ENCODE measurements around the gene ADAT2.
A peak's percentile ranks its signal among the peaks of the same experiment; 100 is the strongest.

The ADAT2 gene

GRCh38 chr6:143397227-143398222, 53.0 kb downstream of the ADAT2 start:
- Histone ChIP-seq H3K9ac (ENCODE audit: insufficient read length, low read depth) (no peak overlapping the region), H3K36me3 (ENCODE audit: insufficient read depth, insufficient read length, low read length) (no peaks in the 10 kb centered on the region), H3K4me1 (ENCODE audit: insufficient read depth, insufficient read length) (no peaks in the 10 kb centered on the region), H3K4me3 (ENCODE audit: insufficient read length, low read depth) (no peak overlapping the region), H3K27me3 (ENCODE audit: insufficient read depth, insufficient read length) (no peaks in the 10 kb centered on the region), H3K9me3 (ENCODE audit: insufficient read depth, low read length) (no peaks in the 10 kb centered on the region)
- peak; percentile 20 for DNase-seq (ENCODE audit: low read depth, low spot score)
- no peak for TF ChIP-seq SUZ12 (IDR thresholded peaks at IDR 0.05; ENCODE audit: extremely low read depth, insufficient read depth, insufficient read length)
- TF ChIP-seq YY1 (IDR thresholded peaks at IDR 0.05; ENCODE audit: insufficient read depth, insufficient read length) = no peak
- TF ChIP-seq ZNF274 (IDR thresholded peaks at IDR 0.05; ENCODE audit: low read depth, low read length) = no peak

- Histone ChIP-seq H3K4me1 (ENCODE audit: insufficient read depth, insufficient read length) (no peaks in the 10 kb centered on the region), H3K9ac (ENCODE audit: insufficient read length, low read depth) (no peak overlapping the region), H3K36me3 (ENCODE audit: insufficient read depth, insufficient read length, low read length) (no peaks in the 10 kb centered on the region), H3K9me3 (ENCODE audit: insufficient read depth, low read length) (no peaks in the 10 kb centered on the region), H3K27me3 (ENCODE audit: insufficient read depth, insufficient read length) (no peaks in the 10 kb centered on the region), H3K4me3 (ENCODE audit: insufficient read length, low read depth) (no peak overlapping the region)
- no peak for TF ChIP-seq ZNF274 (IDR thresholded peaks at IDR 0.05; ENCODE audit: low read depth, low read length)
- no peak for TF ChIP-seq SUZ12 (IDR thresholded peaks at IDR 0.05; ENCODE audit: extremely low read depth, insufficient read depth, insufficient read length)
- no peak for TF ChIP-seq YY1 (IDR thresholded peaks at IDR 0.05; ENCODE audit: insufficient read depth, insufficient read length)
- no peak for DNase-seq (ENCODE audit: low read depth, low spot score)
Observed at GRCh38 chr6:143396497-143397226, 53.8 kb downstream of the ADAT2 start.

GRCh38 chr6:143395699-143396098, 54.8 kb downstream of the ADAT2 start:
- TF ChIP-seq SUZ12 (IDR thresholded peaks at IDR 0.05; ENCODE audit: extremely low read depth, insufficient read depth, insufficient read length) (no peak), YY1 (IDR thresholded peaks at IDR 0.05; ENCODE audit: insufficient read depth, insufficient read length) (no peak), ZNF274 (IDR thresholded peaks at IDR 0.05; ENCODE audit: low read depth, low read length) (no peak)
- Histone ChIP-seq H3K27me3 (ENCODE audit: insufficient read depth, insufficient read length) (no peaks in the 10 kb centered on the region), H3K36me3 (ENCODE audit: insufficient read depth, insufficient read length, low read length) (no peaks in the 10 kb centered on the region), H3K9me3 (ENCODE audit: insufficient read depth, low read length) (no peaks in the 10 kb centered on the region), H3K4me3 (ENCODE audit: insufficient read length, low read depth) (no peak overlapping the region), H3K9ac (ENCODE audit: insufficient read length, low read depth) (no peak overlapping the region), H3K4me1 (ENCODE audit: insufficient read depth, insufficient read length) (no peaks in the 10 kb centered on the region)
- no peak for DNase-seq (ENCODE audit: low read depth, low spot score)

- TF ChIP-seq SUZ12 (IDR thresholded peaks at IDR 0.05; ENCODE audit: extremely low read depth, insufficient read depth, insufficient read length) (no peak), YY1 (IDR thresholded peaks at IDR 0.05; ENCODE audit: insufficient read depth, insufficient read length) (no peak), ZNF274 (IDR thresholded peaks at IDR 0.05; ENCODE audit: low read depth, low read length) (no peak)
- Histone ChIP-seq H3K9me3 (ENCODE audit: insufficient read depth, low read length) (no peaks in the 10 kb centered on the region), H3K36me3 (ENCODE audit: insufficient read depth, insufficient read length, low read length) (no peaks in the 10 kb centered on the region), H3K4me1 (ENCODE audit: insufficient read depth, insufficient read length) (no peaks in the 10 kb centered on the region), H3K9ac (ENCODE audit: insufficient read length, low read depth) (no peak overlapping the region), H3K27me3 (ENCODE audit: insufficient read depth, insufficient read length) (no peaks in the 10 kb centered on the region), H3K4me3 (ENCODE audit: insufficient read length, low read depth) (no peak overlapping the region)
- DNase-seq (ENCODE audit: low read depth, low spot score) = no peak
Observed at GRCh38 chr6:143394389-143394788, 56.1 kb downstream of the ADAT2 start.

GRCh38 chr6:143390278-143390677, 60.2 kb downstream of the ADAT2 start:
- H3K9ac ChIP-seq (ENCODE audit: insufficient read length, low read depth) = no peak overlapping the region
- TF ChIP-seq SUZ12 (IDR thresholded peaks at IDR 0.05; ENCODE audit: extremely low read depth, insufficient read depth, insufficient read length) (no peak), ZNF274 (IDR thresholded peaks at IDR 0.05; ENCODE audit: low read depth, low read length) (no peak), YY1 (IDR thresholded peaks at IDR 0.05; ENCODE audit: insufficient read depth, insufficient read length) (no peak)
- no peaks in the 10 kb centered on the region for H3K4me1 ChIP-seq (ENCODE audit: insufficient read depth, insufficient read length)
- H3K4me3 ChIP-seq (ENCODE audit: insufficient read length, low read depth) = no peak overlapping the region
- no peaks in the 10 kb centered on the region for H3K9me3 ChIP-seq (ENCODE audit: insufficient read depth, low read length)
- no peak for DNase-seq (ENCODE audit: low read depth, low spot score)
- no peaks in the 10 kb centered on the region for H3K27me3 ChIP-seq (ENCODE audit: insufficient read depth, insufficient read length)
- no peaks in the 10 kb centered on the region for H3K36me3 ChIP-seq (ENCODE audit: insufficient read depth, insufficient read length, low read length)

GRCh38 chr6:143385636-143386035, 64.9 kb downstream of the ADAT2 start:
- Histone ChIP-seq H3K9ac (ENCODE audit: insufficient read length, low read depth) (no peak overlapping the region), H3K9me3 (ENCODE audit: insufficient read depth, low read length) (no peaks in the 10 kb centered on the region), H3K27me3 (ENCODE audit: insufficient read depth, insufficient read length) (no peaks in the 10 kb centered on the region), H3K36me3 (ENCODE audit: insufficient read depth, insufficient read length, low read length) (no peaks in the 10 kb centered on the region), H3K4me3 (ENCODE audit: insufficient read length, low read depth) (no peak overlapping the region), H3K4me1 (ENCODE audit: insufficient read depth, insufficient read length) (no peaks in the 10 kb centered on the region)
- TF ChIP-seq ZNF274 (IDR thresholded peaks at IDR 0.05; ENCODE audit: low read depth, low read length) (no peak), YY1 (IDR thresholded peaks at IDR 0.05; ENCODE audit: insufficient read depth, insufficient read length) (no peak), SUZ12 (IDR thresholded peaks at IDR 0.05; ENCODE audit: extremely low read depth, insufficient read depth, insufficient read length) (no peak)
- no peak for DNase-seq (ENCODE audit: low read depth, low spot score)

GRCh38 chr6:143376861-143377260, 73.6 kb downstream of the ADAT2 start:
- H3K4me1 ChIP-seq (ENCODE audit: insufficient read depth, insufficient read length) = no peaks in the 10 kb centered on the region
- no peaks in the 10 kb centered on the region for H3K27me3 ChIP-seq (ENCODE audit: insufficient read depth, insufficient read length)
- no peak overlapping the region for H3K9ac ChIP-seq (ENCODE audit: insufficient read length, low read depth)
- TF ChIP-seq YY1 (IDR thresholded peaks at IDR 0.05; ENCODE audit: insufficient read depth, insufficient read length) = no peak
- TF ChIP-seq ZNF274 (IDR thresholded peaks at IDR 0.05; ENCODE audit: low read depth, low read length) = no peak
- no peaks in the 10 kb centered on the region for H3K36me3 ChIP-seq (ENCODE audit: insufficient read depth, insufficient read length, low read length)
- no peak for DNase-seq (ENCODE audit: low read depth, low spot score)
- no peaks in the 10 kb centered on the region for H3K9me3 ChIP-seq (ENCODE audit: insufficient read depth, low read length)
- no peak overlapping the region for H3K4me3 ChIP-seq (ENCODE audit: insufficient read length, low read depth)
